Measurements from ENCODE around the gene C4orf36.

C4orf36 gene, protein sequence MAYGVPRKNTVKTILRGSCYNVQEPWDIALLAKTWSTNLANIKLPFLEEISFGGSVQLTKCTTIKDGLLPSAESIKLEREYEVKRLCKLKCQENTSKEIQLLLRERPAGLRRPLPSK

DNA sequence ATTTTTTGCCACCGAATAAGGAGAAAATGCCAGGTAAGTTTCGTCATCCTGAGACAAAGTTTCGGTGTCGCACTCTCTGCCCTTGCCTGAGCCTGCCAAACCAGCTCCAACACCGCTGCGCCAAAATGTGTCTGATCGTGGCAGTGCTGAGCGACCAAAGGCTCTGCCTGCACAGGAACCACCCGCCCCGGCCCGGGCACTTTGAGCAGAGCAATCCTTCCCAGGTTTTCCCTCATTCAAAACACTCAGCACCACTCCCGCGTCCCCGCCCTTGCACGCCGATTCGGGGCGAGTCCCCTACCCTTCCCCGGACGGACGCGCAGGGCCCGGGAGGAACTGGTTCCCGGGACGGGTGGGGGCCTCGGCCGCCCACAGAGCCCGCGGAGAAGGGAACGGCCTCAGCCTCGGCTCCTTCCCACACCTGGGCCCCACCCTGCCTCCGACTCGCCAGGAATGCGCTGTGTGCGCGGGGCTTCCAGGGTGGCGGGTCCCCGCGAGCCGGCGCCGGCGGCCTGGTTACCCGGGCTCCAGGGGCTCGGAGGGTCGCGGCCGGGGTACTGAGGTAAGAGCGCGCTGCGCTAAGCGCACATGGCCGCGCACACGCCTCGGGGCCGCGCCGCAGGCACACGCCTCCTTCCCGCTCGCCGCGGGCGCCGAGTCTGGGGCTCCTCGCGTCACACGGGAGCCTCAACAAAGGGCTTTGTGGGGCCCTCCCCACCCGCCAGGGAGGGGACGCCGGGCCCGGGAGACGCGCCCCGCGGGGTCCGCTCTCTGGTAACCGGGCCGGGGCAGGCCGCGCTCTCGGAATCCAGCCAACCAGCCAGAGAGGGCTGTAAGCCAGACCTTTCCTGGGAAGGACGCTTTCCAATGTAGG lies at the start of gene C4orf36:
TSS of gene C4orf36 (minus strand) at position 661 of the 874 bp plus-strand sequence. CDS start 902 bp downstream, outside the sequence.
- peak in 57 of 58 donors; percentile 8 to 82 (median 51) for DNase-seq

DNA sequence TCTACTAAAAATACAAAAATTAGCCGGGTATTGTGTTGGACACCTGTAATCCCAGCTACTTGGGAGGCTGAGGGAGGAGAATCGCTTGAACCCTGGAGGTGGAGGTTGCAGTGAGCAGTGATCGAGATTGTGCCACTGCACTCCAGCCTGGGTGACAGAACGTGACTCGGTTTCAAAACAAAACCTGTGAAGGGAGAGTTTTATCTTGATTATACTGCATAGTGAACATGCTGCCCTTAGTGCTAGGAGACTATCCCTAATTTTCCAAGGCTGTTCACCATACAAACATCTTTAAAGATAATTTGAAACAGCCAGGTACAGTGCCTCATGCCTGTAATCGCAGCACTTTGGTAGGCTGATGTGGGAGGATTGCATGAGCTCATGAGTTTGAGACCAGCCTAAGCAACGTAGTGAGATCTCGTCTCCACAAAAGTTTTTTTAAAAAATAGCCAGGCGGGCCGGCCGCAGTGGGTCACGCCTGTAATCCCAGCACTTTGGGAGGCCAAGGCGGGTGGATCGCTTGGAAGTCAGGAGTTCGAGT lies 48.8 kb upstream of the C4orf36 start:
- no peak for DNase-seq

DNA sequence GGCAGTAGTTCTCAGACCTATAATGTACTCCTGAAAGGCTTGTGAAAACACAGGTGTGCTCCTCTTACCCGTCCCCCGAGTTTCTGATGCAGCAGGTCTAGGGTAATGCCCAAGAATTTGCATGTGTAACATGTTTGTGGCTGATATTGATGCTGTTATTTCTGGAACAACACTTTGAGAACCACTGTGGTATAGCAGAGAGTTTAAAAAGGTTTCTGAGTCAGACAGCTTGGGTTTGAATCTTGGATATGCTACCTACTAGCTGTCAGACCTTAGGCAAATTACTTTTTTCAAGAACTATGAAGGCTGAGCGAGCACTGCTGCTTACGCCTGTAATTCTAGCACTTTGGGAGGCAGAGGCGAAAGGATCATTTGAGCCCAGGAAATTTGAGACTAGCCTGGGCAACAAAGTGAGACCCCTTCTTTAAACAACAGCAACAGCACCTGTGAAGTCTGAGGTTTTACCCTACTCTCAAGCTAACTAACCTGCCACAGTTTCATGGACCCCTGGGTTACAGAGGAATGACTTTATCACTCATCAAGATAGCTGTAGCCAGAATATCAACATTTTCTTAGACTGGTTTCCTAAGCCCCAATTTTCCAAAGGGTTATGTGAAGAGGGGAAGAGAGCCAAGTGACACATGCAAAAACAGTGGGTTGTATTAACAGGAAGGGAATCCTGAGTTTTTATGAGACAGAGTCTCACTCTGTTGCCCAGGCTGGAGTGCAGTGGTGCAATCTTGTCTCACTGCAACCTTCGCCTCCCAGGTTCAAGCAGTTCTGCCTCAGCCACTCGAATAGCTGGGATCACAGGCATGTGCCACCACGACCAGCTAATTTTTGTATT lies 47.7 kb upstream of the C4orf36 start:
- no peak for DNase-seq

DNA sequence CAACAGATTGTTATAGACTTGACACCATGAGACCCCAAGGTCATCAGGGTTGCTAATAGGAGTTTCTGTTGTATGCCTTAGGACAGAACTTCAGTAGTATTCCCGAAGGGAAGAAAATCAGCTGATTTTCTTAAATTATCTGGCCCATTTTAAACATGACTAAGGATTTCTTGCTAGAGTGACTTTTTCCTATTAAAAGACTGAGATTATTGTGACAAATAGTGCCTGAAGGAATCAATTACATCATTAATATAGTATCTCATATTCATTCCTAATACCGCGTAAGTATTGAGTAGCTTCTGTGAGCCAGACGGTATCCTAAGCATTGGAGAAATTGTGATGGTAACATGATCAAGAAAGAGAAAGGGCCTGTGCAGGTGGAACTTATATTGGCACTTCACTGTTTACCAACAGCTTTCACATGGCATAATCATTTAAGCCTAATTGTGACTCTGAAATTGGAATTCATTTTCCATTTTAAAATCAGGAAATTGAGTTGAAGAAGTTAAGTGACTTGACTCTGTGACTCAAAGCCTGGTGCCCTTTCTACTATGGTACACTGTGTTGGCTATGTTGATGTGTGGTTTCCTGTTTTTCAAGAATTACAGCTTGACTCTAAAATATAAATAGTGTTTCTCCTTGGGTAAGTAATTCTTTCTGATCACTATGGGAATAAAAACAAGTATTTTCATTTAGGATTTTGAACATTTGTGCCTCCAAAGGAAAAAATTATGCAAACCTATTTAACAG lies 46.7 kb upstream of the C4orf36 start:
- no peak for DNase-seq

DNA sequence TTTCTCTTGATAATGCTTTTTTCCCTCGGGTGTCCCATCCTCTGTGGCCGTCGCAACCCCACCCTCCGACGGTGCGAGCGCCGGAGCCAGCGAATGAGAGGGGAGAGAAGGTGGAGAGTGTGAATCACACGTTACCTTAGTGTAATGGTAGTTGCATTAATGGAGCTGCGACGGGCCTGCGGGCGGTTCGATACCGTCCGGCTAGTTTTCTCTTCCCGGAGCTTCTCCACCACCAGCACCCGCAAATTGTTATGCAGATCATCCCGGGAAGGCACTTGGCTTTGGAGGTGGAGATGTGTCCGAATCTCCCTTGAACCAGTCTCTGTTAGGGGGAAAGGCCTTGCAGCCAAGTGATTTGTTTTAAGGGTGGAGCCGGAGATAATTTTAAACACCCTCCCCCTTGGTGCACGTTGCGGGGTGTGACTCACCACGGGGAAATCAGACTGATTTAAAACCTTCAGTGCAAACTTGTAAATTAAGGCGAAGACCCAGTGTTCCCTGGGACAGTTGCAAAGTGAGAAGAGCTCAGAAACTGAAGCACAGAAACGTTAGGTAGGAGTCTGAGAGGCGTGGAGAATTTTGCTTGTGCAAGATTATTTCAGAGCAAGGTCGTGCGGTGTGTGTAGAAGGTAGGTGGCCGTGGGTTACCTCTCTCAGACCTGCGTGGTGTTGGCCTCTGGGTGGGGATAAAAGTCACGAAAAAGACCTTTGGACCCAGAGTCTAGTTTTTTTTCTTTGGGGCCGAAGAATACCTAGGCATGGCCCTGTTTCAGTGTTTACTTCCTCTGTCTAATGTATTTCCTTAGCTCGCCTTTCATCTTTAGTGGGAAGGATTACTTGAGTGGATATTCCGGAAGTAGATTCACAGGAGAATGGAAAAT lies 43.9 kb upstream of the C4orf36 start:
- peak in 14 of 58 donors; percentile 3 to 54 (median 28) for DNase-seq

DNA sequence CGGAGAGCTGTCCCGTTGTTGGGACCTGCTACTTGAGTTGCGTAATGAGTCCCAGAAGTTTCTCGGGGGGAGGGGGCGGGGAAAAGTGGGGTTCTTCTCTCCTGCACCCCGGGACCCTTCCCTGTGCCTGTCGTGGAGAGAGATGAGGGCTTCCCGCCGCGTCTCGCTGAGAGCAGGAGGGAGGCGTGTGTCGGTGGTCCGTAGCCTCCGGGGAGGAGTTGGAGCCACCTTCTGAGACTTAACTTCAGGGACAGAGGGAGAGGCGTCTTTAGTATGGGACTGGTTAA lies 43.3 kb upstream of the C4orf36 start:
- peak in 12 of 58 donors; percentile 13 to 56 (median 36) for DNase-seq

DNA sequence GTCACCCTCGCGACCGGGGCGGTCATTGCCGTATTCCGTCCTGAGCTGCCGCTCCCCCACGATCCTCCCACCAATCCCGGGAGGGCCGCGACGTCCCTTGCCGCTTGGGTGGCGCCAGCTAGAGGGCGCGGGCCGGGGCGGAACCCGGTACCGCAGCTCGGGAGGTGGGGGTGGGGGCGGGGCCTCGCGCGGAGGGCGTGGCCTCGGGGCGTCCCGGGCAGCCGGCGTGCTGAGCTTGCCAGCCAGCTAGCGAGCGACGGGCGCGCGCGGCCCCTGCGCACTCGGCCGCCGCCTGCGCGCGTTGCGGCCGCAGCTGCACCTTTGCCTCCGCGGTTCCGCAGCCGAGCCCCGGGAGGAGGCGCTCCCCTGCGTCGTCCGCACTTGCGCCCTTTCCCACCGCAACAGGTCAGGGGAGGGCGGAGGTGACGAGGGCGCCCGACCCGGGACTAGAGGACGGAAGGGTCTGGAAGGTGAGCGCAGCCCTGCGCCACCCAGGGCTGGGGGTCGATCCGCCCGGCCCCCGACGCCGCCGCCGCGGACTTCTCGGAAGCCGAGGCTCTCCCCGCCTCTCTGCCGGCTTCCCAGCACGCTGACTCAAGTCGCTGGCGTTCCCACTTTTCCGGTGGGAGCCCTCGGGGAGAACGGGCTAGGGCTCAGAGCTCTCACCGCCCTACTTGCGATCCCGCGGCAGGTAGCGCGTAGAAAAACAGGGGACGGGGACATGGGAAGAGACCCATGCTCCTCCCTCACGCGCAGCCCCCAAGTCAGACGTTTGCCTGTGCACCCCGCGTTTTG lies 42.7 kb upstream of the C4orf36 start, which contains the start of gene AFF1:
TSS of gene AFF1 (plus strand) at position 241 of the 795 bp plus-strand sequence. CDS start 13,523 bp downstream, outside the sequence.
- peak; percentile 16 to 95 (median 88) for DNase-seq

DNA sequence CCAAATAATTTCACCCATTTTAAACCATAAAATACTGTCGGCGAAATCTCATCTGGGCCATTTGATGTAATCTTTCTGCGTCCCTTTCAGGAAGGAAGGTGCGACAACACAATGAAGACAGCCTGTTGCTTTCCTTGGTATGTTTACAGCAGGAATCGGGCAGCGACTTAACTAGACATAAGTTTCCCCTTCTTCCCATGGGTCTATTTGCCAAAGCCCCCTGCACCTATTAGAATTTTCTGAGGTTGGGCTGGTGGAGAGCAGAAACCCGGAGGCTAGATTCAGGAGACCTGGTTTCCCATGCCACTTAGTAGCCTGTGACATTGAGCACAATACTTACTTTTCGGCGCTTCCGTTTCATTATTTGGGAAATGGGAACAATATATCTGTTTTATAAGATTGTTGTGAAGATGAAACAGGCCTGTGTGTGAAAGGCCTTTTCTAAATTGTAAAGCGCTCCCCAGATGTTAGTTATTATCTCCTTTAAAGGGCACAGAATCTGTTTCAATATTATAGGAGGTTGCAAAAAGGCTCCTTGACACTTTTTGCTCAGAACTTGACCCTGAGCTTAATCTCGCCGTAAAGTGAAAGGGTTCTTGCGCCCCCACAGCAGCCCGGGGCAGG lies 42.0 kb upstream of the C4orf36 start:
- DNase-seq, result peak in 7 of 58 donors; percentile 2 to 50 (median 28)

DNA sequence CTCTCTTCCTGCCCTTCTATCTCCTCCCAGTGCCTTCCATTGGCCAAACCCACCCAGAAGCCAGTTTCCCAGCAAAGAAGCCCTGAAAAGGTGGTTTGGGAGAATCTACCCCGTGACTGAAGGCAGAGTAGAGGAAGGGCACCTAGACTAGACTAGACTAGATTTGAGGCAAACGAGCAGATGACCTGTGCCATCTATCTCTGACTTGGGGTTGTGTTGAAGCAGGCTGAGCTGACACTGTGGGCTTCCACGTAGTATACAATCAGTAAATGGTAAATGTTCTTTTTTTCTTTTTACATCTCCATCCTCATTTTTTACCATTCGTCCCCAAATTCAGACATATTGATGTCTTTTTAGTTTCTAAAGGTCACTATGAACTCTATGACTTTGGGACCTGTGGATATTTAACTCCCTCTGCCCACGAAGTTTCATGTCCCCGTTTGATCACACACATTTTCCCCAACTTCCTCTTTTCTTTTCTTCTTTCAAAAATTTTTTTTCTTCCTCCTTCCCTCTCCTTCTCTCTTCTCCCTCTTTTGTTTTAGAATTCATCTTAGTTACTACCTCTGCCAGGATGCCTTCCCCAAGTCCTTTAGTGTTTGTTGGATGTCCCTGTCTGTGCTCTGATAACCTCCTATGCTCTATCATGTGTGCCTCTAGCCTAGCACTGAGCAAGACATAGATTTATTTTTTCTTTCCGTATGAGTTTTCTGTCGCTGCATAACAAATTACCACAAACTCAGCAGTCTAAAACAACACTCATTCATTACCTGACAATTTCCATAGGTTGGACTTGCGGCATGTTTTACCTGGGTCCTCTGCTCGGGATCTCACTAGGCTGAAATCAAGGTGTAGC lies 36.4 kb upstream of the C4orf36 start:
- no peak for DNase-seq

DNA sequence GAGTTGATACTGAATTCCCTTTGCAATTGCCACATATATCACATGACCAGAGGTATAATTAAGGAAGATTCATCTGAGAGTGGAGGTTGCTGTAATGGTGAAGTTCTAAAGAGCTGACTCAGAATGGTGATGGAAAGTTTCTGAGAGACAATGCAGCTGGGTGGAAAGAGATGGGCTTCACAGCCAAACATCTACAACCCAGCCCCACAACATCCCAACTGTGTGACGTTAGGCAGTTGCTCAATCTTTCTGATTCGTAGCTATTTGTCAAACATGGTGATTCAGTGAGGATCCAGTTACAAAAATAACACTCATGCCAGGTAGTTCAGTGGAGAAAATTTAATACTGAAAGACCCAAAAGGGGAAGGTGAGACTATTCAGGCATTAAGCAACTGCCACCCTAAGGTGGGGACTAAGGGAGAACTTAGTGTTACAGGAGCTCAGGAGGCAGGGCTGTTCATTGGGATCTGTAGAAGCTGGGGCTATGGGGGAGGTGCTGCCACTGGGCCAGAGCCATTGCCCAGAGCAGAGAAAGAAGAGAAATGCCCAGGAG lies 35.7 kb upstream of the C4orf36 start:
- DNase-seq, result no peak

DNA sequence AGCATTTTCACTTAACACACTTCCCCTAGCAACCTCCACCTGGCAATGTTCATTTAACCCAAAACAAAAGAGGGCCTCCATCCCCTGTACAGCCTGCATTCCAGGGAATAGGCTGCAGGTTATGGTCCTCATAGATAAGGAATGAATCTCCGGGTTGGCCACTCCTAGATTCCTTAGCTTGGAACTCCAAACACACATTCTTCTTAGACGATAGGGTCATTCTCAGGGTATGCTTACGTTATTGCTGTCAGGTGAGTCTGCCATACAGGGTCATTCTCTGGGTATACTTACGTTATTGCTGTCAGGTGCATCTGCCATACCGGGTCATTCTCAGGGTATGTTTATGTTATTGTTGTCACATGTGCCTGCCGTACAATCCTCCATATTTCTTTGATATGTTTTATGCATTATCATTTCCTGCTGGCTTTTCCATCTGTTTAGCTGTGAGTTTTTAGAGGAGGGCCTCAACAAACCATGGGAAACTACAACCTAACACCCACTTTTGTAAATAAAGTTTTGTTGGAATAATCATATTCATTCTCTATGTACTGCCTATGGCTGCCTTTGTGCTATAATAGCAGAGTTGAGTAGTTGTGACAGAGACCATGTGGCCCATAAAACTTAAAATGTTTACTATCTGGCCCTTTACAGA lies 34.3 kb upstream of the C4orf36 start:
- no peak for DNase-seq

DNA sequence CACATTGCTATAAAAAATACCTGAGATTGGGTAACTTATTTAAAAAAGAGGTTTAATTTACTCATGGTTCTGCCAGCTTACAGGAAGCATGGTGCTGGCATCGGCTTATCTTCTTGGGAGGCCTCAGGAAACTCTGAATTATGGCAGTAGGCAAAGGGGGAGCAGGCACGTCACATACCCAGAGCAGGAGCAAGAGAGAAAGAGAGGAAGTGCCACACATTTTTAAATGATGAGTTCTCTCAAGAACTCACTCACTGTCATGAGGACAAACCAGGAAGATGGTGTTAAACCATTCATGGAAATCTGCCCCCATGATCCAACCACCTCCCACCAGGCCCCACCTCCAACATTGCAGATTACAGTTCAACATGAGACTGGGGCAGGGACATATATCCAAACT lies 32.6 kb upstream of the C4orf36 start:
- no peak for DNase-seq

DNA sequence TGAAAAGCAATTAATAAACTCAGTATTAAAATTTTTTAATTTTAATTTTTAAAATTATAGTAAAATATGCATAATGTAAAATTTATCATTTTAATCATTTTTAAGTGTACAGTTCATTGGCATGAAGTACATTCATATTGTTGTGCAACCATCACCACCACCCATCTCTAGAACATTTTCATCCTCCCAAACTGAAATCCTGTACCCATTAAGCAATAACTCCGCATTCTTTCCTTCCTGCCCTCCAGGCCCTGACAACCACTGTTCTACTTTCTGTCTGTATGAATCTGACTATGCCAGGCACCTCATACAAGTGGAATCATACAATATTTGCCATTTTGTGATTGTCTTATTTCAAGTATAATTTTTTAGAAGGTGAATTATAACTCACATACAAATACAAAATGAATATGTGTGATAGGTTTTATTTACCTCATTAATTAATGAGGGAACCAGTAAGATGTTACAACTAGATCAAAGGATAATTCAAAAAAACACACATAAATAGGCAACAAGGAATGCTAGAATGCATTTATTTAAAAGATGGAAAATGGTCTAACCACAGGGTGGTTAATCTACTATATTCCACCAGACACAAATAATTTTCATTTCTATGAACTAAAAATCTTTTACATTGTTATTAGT lies 29.5 kb upstream of the C4orf36 start:
- no peak for DNase-seq

DNA sequence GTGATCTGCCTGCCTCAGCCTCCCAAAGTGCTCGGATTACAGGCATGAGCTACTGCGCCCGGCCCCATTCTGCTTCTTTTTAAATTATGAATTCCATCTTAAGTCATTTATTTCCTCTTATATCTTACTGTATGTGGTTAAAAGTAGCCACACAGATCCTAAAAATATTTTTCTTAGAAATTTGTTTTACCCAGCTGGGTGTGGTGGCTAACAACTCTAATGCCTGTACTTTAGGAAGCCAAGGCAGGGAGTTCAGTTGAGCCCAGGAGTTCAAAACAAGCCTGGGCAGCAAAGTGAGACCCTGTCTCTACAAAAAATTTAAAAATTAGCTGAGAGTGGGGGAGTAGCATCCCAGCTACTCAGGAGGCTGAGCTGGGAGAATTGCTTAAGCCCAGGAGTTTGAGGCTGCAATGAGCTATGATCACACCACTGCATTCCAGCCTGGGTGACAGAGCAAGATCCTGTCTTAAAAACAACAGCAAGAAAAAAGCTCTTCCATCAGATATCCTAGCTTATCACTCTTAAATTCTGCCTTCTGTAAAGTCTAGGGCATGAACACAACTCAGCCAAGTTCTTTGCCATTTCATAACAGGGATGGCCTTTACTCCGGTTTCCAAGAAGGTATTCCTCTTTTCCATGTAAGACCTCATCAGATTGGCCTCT lies 27.5 kb upstream of the C4orf36 start:
- no peak for DNase-seq

DNA sequence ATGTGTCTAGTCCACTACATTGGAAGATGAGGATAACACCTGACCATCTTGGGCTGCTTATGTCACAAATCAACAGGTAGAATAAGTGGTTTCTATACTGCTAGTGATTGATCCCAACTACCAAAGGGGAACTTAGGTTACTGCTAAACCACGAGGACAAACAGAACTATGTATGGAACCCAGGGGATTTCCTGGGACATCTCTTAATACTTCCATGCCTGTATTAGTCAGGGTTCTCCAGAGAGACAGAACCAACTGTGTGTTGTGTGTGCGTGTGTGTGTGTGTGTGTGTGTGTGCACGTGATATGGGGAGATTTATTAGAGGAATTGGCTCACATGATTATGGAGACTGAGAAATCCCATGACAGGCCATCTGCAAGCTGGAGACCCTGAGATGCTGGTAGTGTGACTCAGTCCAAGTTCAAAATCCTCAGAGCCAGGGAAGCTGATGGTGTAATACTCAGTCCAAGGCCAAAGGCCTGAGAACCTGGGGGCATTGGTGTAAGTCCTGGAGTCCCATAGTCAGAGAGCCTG lies 26.4 kb upstream of the C4orf36 start:
- no peak for DNase-seq
